Endodermal cell (in vitro differentiated cells): Measurements from ENCODE around the gene ANO3. TPM values are rescaled to one million over a fixed set of nuclear protein-coding genes. Genes with fewer than 3 reads are reported as not detected.
A peak's percentile ranks its signal among the peaks of the same experiment; 100 is the strongest.

Source experiments
- DNase-seq: peaks from one replicate; pipeline ENCODE4 v3.0.0-alpha.2; 2017
- H3K27ac ChIP-seq: 2 replicates; pipeline ENCODE4 v1.5.1; 2013; ENCODE audit warnings: mild to moderate bottlenecking, low read depth, low read length, moderate library complexity
- H3K27me3 ChIP-seq: 2 replicates; pipeline ENCODE4 v1.6.1; 2013; ENCODE audit warnings: mild to moderate bottlenecking, low read length, moderate library complexity; ENCODE audit not compliant: insufficient read depth, control insufficient read depth, poor library complexity, severe bottlenecking
- H3K36me3 ChIP-seq: 2 replicates; pipeline ENCODE4 v1.7.0; 2013; ENCODE audit warnings: mild to moderate bottlenecking, low read length, moderate library complexity; ENCODE audit not compliant: control insufficient read depth, insufficient read depth
- H3K4me1 ChIP-seq: one replicate; pipeline ENCODE4 v1.7.0; 2013; ENCODE audit warnings: low read length; ENCODE audit not compliant: control insufficient read depth, insufficient read depth
- H3K4me3 ChIP-seq: 2 replicates; pipeline ENCODE4 v1.5.1; 2013; ENCODE audit warnings: mild to moderate bottlenecking, low read length, moderate library complexity
- H3K9ac ChIP-seq: 2 replicates; pipeline ENCODE4 v1.6.1; 2013; ENCODE audit warnings: mild to moderate bottlenecking, low read length, moderate library complexity; ENCODE audit not compliant: poor library complexity, severe bottlenecking; ENCODE audit errors: extremely low read depth
- H3K9me3 ChIP-seq: 2 replicates; pipeline ENCODE4 v1.6.1; 2013; ENCODE audit warnings: mild to moderate bottlenecking, low read length, moderate library complexity; ENCODE audit not compliant: control insufficient read depth
- H3K27ac Mint-ChIP-seq: 2 replicates; pipeline ENCODE4 v1.8.0; 2020; ENCODE audit warnings: mixed read lengths
- H3K27me3 Mint-ChIP-seq: 2 replicates; pipeline ENCODE4 v1.8.0; 2021; ENCODE audit warnings: mild to moderate bottlenecking, mixed read lengths; ENCODE audit not compliant: insufficient read depth
- H3K36me3 Mint-ChIP-seq: 2 replicates; pipeline ENCODE4 v1.8.0; 2020; ENCODE audit warnings: low read depth, mixed read lengths
- H3K4me1 Mint-ChIP-seq: 2 replicates; pipeline ENCODE4 v1.8.0; 2020; ENCODE audit warnings: mixed read lengths
- H3K4me3 Mint-ChIP-seq: 2 replicates; pipeline ENCODE4 v1.8.0; 2020; ENCODE audit warnings: mild to moderate bottlenecking, moderate library complexity, mixed read lengths
- H3K9me3 Mint-ChIP-seq: 2 replicates; pipeline ENCODE4 v1.8.0; 2020; ENCODE audit warnings: mild to moderate bottlenecking, mixed read lengths
- CTCF ChIP-seq: fragments of 200-600 bp; sonication (generic); conservative IDR thresholded peaks from 2 replicates; pipeline ENCODE4 v1.5.0; 2021; ENCODE audit warnings: antibody characterized with exemption, mild to moderate bottlenecking
- WGBS, 2 experiments: methylation state at CpG; one replicate each; pipeline versions ENCODE4 v1.1.5 to v1.1.7; 2013; ENCODE audit warnings: missing lambda C conversion rate in 2 of 2, mixed read lengths in 1 of 2; ENCODE audit not compliant: insufficient coverage in 1 of 2, insufficient read length in 1 of 2; 5-methylcytosine and 5-hydroxymethylcytosine counted together
- total RNA-seq, 2 donors: library from RNA; stranded (reverse); fragmentation: NEBNext Ultra II Directional in 1 of 2; extraction: Animal tissue kit (Norgen Biotek cat#: 25700) in 1 of 2; gene quantifications; 2 replicates in 1 of 2; 3 replicates in 1 of 2; pipeline ENCODE4 v1.2.1, GENCODE V29; 2021

Gene ANO3
- total RNA-seq, 2 donors from 2014 or later, result not detected

- Mint-ChIP-seq H3K4me1 (peaks cover 9% of the 10 kb centered on the region), H3K9me3 (no peaks in the 10 kb centered on the region), H3K4me3 (no peak overlapping the region), H3K27me3 (no peaks in the 10 kb centered on the region), H3K36me3 (no peaks in the 10 kb centered on the region), H3K27ac (no peak overlapping the region)
- H3K9me3 ChIP-seq, result no peaks in the 10 kb centered on the region
- 85 to 88% methylated on average over 1 to 2 of the region's 3 CpGs for WGBS, 2 experiments
- no peak for DNase-seq
- H3K4me3 ChIP-seq, result no peak overlapping the region
- H3K27me3 ChIP-seq, result no peaks in the 10 kb centered on the region
- peaks cover 2% of the 10 kb centered on the region for H3K4me1 ChIP-seq
- H3K36me3 ChIP-seq, result no peaks in the 10 kb centered on the region
- H3K27ac ChIP-seq, result no peak overlapping the region
- no peak for TF ChIP-seq CTCF
- H3K9ac ChIP-seq, result no peak overlapping the region
Observed at GRCh38 chr11:26696330-26696729, 364.4 kb downstream of the ANO3 start.

DNA sequence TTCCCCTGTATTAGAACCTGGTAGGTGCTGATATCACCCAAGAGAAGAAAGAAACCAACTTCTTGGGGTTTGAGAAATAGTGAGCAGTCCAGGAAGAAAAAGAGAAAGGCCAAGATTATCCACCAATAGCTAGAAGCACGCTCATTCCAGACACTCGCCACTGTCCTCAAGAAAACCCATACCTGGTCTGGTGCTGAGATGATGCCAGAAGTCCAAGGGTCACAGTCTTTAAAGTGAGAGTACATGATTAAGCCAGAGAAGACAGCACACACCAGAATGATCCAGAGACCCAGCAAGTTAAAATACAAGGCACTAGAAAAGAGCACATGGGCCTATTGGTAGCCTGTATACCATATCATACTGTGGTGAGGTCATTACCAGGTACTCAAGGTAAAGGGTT lies 366.3 kb downstream of the ANO3 start:
- H3K27ac ChIP-seq, result no peak overlapping the region
- no peak overlapping the region for H3K9ac ChIP-seq
- no peaks in the 10 kb centered on the region for H3K36me3 ChIP-seq
- DNase-seq, result no peak
- H3K4me3 Mint-ChIP-seq, result no peak overlapping the region
- no peaks in the 10 kb centered on the region for H3K27me3 ChIP-seq
- no peak overlapping the region for H3K4me3 ChIP-seq
- H3K27me3 Mint-ChIP-seq, result no peaks in the 10 kb centered on the region
- H3K36me3 Mint-ChIP-seq, result no peaks in the 10 kb centered on the region
- WGBS, 2 experiments, result 94 to 100% methylated on average over 2 of the region's 2 CpGs
- peaks cover 11% of the 10 kb centered on the region for H3K4me1 Mint-ChIP-seq
- H3K4me1 ChIP-seq, result peaks cover 11% of the 10 kb centered on the region
- no peak overlapping the region for H3K27ac Mint-ChIP-seq
- TF ChIP-seq CTCF, result no peak
- H3K9me3 Mint-ChIP-seq, result no peaks in the 10 kb centered on the region
- H3K9me3 ChIP-seq, result no peaks in the 10 kb centered on the region

DNA sequence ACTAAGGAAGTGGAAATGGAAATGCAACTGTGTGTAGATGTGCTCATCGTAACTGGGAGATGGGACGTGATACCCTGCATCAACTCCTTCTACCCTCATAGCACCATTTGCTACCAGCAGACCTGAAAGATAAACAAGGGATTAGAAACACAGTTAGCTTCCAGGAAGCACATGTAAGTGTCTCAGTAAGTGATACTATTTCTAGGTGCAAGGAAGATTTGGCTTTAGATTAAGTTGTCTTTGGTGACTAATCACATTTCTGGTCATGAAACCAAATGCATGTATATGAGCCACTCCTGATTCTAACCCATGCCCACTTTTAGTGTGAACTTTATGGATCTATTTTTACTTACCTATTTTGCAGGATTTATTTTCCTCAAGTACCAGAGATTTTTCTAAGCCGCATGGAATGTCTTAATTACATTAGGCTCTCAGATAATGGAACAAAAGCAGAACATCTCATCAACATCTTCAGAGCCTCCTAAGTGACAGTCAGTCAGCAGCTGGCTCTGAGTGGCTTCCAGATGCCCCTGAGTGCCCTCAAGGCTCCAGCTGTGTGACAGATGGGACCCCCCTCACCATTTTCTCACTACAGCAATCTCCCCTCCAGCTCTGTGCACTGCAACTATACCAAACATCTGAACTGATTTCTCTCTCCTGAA lies 368.8 kb downstream of the ANO3 start:
- Histone ChIP-seq H3K36me3 (no peaks in the 10 kb centered on the region), H3K27ac (no peak overlapping the region), H3K4me1 (peaks cover 23% of the 10 kb centered on the region), H3K27me3 (no peaks in the 10 kb centered on the region), H3K4me3 (no peak overlapping the region), H3K9me3 (no peaks in the 10 kb centered on the region), H3K9ac (no peak overlapping the region)
- Mint-ChIP-seq H3K36me3 (no peaks in the 10 kb centered on the region), H3K27me3 (no peaks in the 10 kb centered on the region), H3K27ac (peak overlapping the region; percentile 59), H3K4me1 (peaks cover 25% of the 10 kb centered on the region), H3K4me3 (no peak overlapping the region), H3K9me3 (no peaks in the 10 kb centered on the region)
- 62% methylated on average over 3 of the region's 3 CpGs; no CpG with 5 or more reads in 1 of the 2 experiments for WGBS, 2 experiments
- no peak for DNase-seq
- TF ChIP-seq CTCF, result no peak
